GM20000 (cell line): ENCODE data around the gene NAT9.

ENCODE experiments used
- DNase-seq: peaks from one replicate; pipeline ENCODE4 v3.0.0; 2012; ENCODE audit warnings: low spot score
- CTCF ChIP-seq: IDR thresholded peaks from 2 replicates; pipeline ENCODE4 v1.5.1; 2012; ENCODE audit warnings: mild to moderate bottlenecking, control low read depth; ENCODE audit errors: extremely low read depth, missing control alignments

The NAT9 gene

GRCh38 chr17:74746922-74747321 lies 29.2 kb downstream of the NAT9 start:
- DNase-seq, result no peak
- no peak for TF ChIP-seq CTCF

- TF ChIP-seq CTCF, result no peak
- DNase-seq, result no peak
These were observed 29.8 kb downstream of the NAT9 start for GRCh38 chr17:74746376-74746775.

- no peak for DNase-seq
- no peak for TF ChIP-seq CTCF
These were observed 30.5 kb downstream of the NAT9 start for GRCh38 chr17:74745548-74746177.

- DNase-seq, result peak; percentile 80
- TF ChIP-seq CTCF, result peak; percentile 95
These were observed 31.2 kb downstream of the NAT9 start for GRCh38 chr17:74744714-74745547.

GRCh38 chr17:74744349-74744713 lies 31.8 kb downstream of the NAT9 start:
- no peak for DNase-seq
- no peak for TF ChIP-seq CTCF

GRCh38 chr17:74743755-74744154 lies 32.4 kb downstream of the NAT9 start:
- no peak for TF ChIP-seq CTCF
- no peak for DNase-seq

- no peak for DNase-seq
- TF ChIP-seq CTCF, result no peak
These were observed 33.1 kb downstream of the NAT9 start for GRCh38 chr17:74742978-74743545.
